Measurements from ENCODE around the gene TMPRSS4. TPM values are rescaled to one million over a fixed set of nuclear protein-coding genes. Genes with fewer than 3 reads are reported as not detected.
A peak's percentile ranks its signal among the peaks of the same experiment; 100 is the strongest.

Gene TMPRSS4
- total and polyA plus RNA-seq, 9 of the 15 experiments (the other 6 are each of a cell fraction or from before 2014, with no cell fraction given) = 4.0 to 10.0 (median 5.6) TPM

GRCh38 chr11:118048472-118049370 lies 28.2 kb upstream of the TMPRSS4 start:
- no TSS peak for BruUV-seq (replicated peaks)
- H3K4me1 ChIP-seq (replicated peaks in 1 of 2; ENCODE audit: control insufficient read depth in 2 of 2, insufficient read depth in 2 of 2, low read length in 2 of 2) = peaks cover 15 to 24% of the 10 kb centered on the region in 2 experiments
- FAIRE-seq = no peak
- no peaks in the 10 kb centered on the region for H3K27me3 ChIP-seq (ENCODE audit: control insufficient read depth in 2 of 2, insufficient read depth in 2 of 2, low read length in 2 of 2)
- H3K27ac ChIP-seq (ENCODE audit: extremely low read depth, low read depth, low read length) = no peak overlapping the region
- no peaks in the 10 kb centered on the region for H3K79me2 ChIP-seq (ENCODE audit: control insufficient read depth, insufficient read depth, low read length)
- DNase-seq (ENCODE audit: extremely low read depth in 1 of 4, low spot score in 3 of 4) = no peak
- no peak overlapping the region for H3K4me3 ChIP-seq
- no peak for ATAC-seq
- H4K20me1 ChIP-seq (replicated peaks; ENCODE audit: control insufficient read depth, insufficient read depth, low read length) = no peaks in the 10 kb centered on the region
- H3K9me1 ChIP-seq (ENCODE audit: control insufficient read depth, insufficient read depth, low read length) = no peaks in the 10 kb centered on the region
- no peak overlapping the region for H3K9ac ChIP-seq (ENCODE audit: insufficient read depth in 1 of 2, low read depth in 2 of 2, low read length in 2 of 2)
- in situ Hi-C loops (cut with MboI) = loop anchor here (5.0 kb wide), 1 partner anchor 226 kb away; the partner anchor contains the start of gene FXYD2
- no peak overlapping the region for H3K4me2 ChIP-seq (ENCODE audit: insufficient read depth, low read length)
- TF ChIP-seq ARID2 (IDR thresholded peaks at IDR 0.05) = 0 out of 2 replicates have a peak, but pooled peaks have one; percentile 46
- TF ChIP-seq ZNF512 (tag; IDR thresholded peaks at IDR 0.05) = peak; percentile 84
- TF ChIP-seq XRCC3 (IDR thresholded peaks at IDR 0.05) = no peak
- 0 out of 2 replicates have a peak, but pooled peaks have one; percentile 4 for TF ChIP-seq CEBPB (tag; IDR thresholded peaks at IDR 0.05)
- TF ChIP-seq EHMT2 (IDR thresholded peaks at IDR 0.05) = 0 out of 2 replicates have a peak, but pooled peaks have one; percentile 14
- intact Hi-C loops (cut with micrococcal nuclease) = no loop called here
- H3K9me3 ChIP-seq (replicated peaks; ENCODE audit: control insufficient read depth, insufficient read depth, low read depth, low read length) = no peaks in the 10 kb centered on the region
- ChIA-PET CTCF (ENCODE audit: low intra/inter-chr PET ratio) (interaction anchor here (0.6 to 1.5 kb wide), 3 partner anchors 181 to 349 kb away, joined by 3 to 6 read pairs (median 4); no protein-coding TSS in a partner anchor), POLR2A (interaction anchor here (1.2 to 1.5 kb wide), 2 partner anchors 46 to 102 kb away, joined by 3 read pairs; no protein-coding TSS in a partner anchor)
- no peak overlapping the region for H2AFZ ChIP-seq (ENCODE audit: low read depth, low read length)
- 47% methylated on average over 10 of the region's 11 CpGs for WGBS (ENCODE audit: insufficient coverage, low coverage, missing lambda C conversion rate)
- no peaks in the 10 kb centered on the region for H3K36me3 ChIP-seq (ENCODE audit: control insufficient read depth, insufficient read depth, low read length)
